A549 (cell line): ENCODE measurements around the gene EVI5L.

Source experiments
- CTCF ChIP-seq: fragments of >200 bp; sonication (Bioruptor Twin); formaldehyde crosslinking; IDR thresholded peaks from 3 replicates; pipeline ENCODE4 v1.5.1; 2016
- POLR2A ChIP-seq: IDR thresholded peaks from 2 replicates; pipeline ENCODE4 v1.6.1; 2012; ENCODE audit warnings: mild to moderate bottlenecking, low read length
- RFX5 ChIP-seq: fragments of 450-650 bp; IDR thresholded peaks from 2 replicates; pipeline ENCODE4 v1.7.1; 2014; ENCODE audit warnings: antibody characterized with exemption, mild to moderate bottlenecking, moderate library complexity

GRCh38 chr19:7862413-7862951, 32.5 kb downstream of the EVI5L start:
- TF ChIP-seq RFX5 (no peak), POLR2A (no peak), CTCF (no peak)
